Measurements from ENCODE around the gene SIAH2.

GRCh38 chr3:150723946-150724345 is 39.0 kb downstream of the SIAH2 start:
- TF ChIP-seq CTCF (IDR thresholded peaks at IDR 0.05) (no peak), POLR2A (IDR thresholded peaks at IDR 0.05) (no peak)

Measured in thyroid gland (tissue), 4 donors.